GM18520 (cell line): ENCODE measurements around the gene TNN.

Source experiments
- ATAC-seq: cut with Tn5 transposase; IDR thresholded peaks from one replicate; pipeline ENCODE4 v1.9.1; 2021; ENCODE audit not compliant: unreplicated experiment

Gene TNN

GRCh38 chr1:175172503-175172902 is 104.9 kb downstream of the TNN start:
- no peak for ATAC-seq

- ATAC-seq = no peak
Observed at GRCh38 chr1:175173531-175173930, 105.9 kb downstream of the TNN start.

GRCh38 chr1:175174309-175175102 is 106.9 kb downstream of the TNN start:
- no peak for ATAC-seq

DNA sequence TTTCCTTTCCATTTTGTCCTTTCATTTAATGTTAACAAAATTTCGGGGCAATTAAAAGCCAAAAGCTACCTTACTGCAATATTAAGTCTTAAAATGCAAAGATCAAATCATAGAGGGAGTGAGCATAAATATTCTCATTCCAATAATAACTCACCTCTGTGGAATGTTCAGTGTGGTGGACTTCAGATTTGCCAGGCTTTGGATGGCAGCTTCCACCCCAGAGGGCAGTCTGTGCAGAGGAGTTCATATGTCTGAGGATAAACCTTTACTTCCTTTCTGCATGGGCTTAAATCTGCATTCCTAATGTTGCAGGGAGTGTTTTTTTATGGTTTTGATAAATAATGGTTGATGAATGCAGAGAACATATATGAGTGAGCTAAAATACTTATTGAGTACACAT is 108.6 kb downstream of the TNN start:
- no peak for ATAC-seq

DNA sequence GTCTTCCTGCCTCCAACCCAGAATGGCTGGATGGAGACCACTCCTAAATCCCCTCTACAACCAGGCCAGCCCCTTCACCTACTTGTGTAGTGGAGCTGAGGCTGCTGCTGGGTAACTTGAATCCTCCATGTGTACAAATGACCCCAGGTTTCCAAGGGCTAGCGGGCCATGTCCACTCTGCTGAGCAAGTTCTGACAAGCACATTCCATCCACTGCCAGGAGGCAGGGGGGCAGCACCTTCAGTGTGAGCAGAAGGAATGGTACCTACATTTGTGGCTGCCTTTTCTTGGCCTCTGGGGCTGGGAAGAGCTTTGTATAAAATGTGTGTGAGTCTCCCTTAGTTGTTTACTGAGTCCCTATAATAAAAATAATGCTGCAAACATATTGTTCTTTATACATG is 110.4 kb downstream of the TNN start:
- no peak for ATAC-seq

DNA sequence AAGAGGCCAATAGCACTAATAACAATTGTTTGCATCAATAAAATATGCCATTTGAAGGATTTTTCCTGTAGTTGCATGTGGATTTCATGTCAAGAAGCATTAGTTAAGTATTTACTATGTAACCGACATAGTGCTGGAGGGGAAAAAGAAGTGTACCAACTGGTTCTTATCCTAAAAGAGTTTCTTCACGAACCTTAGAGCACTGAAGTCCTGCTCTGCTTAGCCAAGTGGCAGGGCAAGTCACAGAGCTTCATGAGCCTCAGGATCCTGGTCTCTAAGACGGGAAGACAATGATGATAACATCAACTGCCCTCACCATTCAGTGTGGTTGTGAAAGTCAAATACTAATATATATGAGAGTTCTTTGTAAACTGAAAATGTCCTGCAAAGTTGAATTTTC is 110.8 kb downstream of the TNN start:
- ATAC-seq = no peak

DNA sequence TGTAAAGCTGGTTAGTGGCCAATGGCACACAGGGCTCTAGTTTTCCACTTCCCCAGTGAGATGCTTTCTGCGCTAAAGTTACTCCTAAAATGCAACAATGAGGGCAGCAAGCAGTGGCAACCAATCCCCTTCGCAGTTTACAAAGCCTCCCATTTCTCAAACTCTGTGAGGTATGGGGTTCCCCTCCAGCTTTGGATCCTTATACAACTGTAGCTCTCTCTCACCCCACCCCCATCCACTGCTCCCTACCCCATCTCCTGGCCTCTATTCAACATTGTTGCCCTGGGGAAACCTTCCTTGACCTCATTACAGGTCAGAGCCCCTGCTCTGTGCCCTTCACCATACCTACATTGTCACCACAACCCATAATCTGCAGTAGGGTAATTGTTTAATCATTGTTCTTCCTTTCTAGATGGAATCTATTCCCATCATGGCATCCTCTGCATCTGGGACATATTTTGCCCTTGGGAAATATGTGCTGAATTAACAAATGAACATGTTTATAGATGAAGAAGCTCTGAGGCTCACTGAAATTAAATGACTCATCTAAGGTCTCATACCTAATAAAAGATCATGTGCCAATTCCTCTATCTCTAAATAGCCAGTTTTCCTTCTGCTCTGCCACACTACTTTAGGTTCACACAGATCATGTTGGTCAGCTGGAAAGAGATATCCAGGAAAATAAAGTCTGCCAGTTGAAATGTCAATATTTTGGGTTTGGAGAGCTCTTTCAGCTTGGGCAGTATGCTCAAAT is 112.4 kb downstream of the TNN start:
- no peak for ATAC-seq

- no peak for ATAC-seq
Observed at GRCh38 chr1:175182201-175182746, 114.6 kb downstream of the TNN start.

GRCh38 chr1:175183586-175183985 is 116.0 kb downstream of the TNN start:
- no peak for ATAC-seq

GRCh38 chr1:175185903-175186302 is 118.3 kb downstream of the TNN start:
- no peak for ATAC-seq

GRCh38 chr1:175186433-175187160 is 119.0 kb downstream of the TNN start:
- ATAC-seq = no peak

GRCh38 chr1:175188936-175189335 is 121.3 kb downstream of the TNN start:
- ATAC-seq = peak; percentile 43

DNA sequence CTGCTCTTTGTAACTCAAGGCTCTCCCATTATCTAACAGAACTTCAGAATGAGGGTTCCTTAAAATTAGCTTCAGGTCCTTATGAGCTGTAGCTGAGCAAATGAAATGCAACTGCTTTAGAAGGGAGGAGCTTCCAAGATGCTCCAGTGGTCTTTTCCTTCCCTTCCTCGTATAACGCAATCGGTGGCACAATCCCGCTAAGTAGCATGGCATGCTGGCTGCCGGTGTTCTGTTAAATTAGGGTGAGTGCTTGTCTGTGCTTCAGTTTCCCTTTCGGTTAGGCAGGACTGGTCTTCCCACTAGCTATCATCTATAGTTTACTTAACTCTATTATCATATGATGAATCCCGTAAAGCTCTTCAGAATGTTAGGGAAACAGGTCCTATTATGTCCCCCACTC is 124.0 kb downstream of the TNN start:
- ATAC-seq = no peak

- no peak for ATAC-seq
Observed at GRCh38 chr1:175192111-175192629, 124.5 kb downstream of the TNN start.

GRCh38 chr1:175192630-175193526 is 125.2 kb downstream of the TNN start, which contains the start of gene KIAA0040:
Gene KIAA0040 (minus strand): TSS chr1:175192776. CDS start chr1:175161013, 31,763 bp downstream.
- peak; percentile 28 for ATAC-seq

- no peak for ATAC-seq
Observed at GRCh38 chr1:175193527-175193910, 125.9 kb downstream of the TNN start.

DNA sequence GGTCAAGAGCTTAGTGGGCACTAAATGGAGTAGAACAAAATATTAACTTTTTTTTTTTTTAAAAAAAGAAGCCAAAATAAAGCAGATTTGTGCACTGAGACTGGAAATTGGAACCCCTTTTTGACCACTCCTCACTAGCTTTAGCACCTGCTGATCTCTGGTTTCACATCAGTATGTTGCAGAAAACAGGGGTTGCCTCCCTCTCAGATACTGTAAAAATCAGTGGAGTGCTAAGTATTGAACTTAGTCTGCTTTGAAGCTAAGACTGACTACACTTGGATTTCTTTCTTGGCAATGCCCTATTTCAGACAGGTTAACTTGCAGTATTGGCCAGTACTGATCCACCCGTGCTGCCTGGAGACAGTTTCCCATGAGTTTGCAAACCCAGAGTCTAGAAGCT is 127.6 kb downstream of the TNN start:
- ATAC-seq = no peak

DNA sequence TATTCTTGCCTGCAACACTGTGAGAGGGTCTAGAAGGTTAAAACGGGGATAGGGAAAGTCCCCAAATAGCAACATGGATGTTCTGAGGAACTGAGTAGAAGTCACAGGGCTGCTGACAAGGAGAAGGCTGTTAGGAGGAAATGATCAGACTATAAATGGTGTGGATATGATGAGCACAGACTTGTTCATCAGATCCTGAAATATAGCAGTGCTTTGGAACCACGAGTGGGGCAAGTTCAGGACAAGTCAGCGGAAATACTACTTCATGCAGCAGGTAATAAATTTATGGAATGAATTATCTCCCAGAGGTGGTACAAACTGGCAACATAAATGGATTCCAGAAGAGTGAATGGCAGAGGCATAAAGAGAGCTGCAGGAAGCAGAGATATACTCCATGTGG is 128.2 kb downstream of the TNN start:
- ATAC-seq = no peak

DNA sequence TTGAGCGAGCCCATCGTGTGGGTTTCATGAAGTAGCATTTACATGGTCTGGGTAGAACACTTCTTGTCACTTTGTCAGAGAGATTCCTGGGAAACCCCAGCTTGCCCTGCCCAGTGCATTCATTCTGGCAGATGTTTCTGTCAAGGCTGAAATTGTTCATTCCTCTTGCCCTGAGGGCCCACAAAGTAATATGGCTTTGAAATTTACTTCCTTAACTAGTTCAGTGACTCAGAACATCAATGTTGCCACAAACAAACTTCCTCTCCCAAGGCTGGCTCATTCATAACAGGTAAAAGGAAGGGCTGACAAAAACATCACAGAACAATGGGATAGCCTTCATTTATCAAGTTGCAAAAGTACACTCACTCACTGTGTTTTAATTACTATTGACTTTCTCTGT is 129.9 kb downstream of the TNN start:
- no peak for ATAC-seq
